Activated CD4-positive, CD25-positive, alpha-beta regulatory T cell treated with anti-CD3 and anti-CD28 coated beads, Interleukin-2, amount 50 U/mL, for 24 hours (primary cell): ENCODE measurements around the gene SLC22A13.
"Not testable (repeated sequence)": the region's sequence is repeated elsewhere in the genome, so short reads cannot be mapped to it uniquely, and the experiment has no call there.

Source experiments
- ATAC-seq, 2 donors: fragments of 150-1000 bp; cut with Tn5 transposase; one replicate each; pipeline ENCODE4 v1.10.0; 2021; ENCODE audit warnings: mild to moderate bottlenecking in 1 of 2, moderate library complexity in 1 of 2

The SLC22A13 gene

DNA sequence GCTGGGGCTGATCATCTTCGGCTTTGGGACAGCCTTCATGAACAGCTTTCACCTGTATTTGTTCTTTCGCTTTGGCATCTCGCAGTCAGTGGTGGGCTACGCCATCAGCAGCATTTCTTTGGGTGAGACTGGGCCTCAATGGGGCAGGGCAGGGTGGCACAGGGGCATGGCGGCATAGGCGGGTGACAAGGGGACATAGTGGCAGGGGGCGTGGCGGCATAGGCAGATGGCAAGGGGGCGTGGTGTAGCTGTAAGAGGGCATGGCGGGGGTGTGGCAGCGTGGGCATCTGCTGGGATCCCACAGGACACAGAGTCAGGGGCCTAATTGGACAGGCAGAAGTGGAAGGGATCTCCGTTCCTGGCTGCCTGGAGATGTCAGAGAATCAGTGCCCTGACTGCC is 42.0 kb downstream of the SLC22A13 start:
- no peak for ATAC-seq

DNA sequence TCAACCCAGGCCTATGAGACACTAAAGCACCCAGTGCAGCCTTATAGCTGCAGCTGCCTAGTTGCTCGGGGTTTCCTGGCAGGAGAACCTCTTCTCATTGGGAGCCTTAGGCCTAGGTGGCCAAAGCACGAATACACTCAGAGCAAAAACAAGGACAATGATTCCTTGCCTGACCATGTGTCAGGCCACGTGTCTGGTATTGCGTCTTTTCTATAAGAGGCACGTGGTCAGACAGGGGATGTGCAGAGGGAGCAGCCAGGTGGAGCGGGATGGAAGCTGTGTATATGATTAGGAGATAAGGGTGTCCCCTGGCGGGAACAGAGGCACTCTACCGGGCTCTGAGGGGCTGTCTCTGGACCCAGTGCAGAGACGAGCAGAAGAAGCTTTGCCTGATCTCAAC is 42.8 kb downstream of the SLC22A13 start:
- no peak for ATAC-seq

DNA sequence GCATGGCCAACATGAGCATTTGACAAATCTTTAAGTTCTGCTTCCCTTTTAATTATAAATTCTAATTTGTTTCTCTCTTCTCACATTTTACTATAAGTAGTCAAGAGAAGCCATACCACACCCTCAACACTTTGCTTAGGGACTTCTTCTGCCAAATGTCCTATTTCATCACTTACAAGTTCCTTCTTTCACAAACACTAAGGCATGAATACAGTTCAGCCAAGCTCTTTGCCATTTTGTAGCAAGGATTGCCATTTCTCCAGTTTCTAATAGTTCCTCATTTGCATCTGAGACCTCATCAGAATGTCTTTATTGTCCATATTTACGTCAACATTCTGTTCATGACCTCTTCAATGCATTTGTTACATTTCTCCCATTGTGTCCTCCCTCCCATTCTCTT is 45.9 kb downstream of the SLC22A13 start:
- ATAC-seq: no peak

DNA sequence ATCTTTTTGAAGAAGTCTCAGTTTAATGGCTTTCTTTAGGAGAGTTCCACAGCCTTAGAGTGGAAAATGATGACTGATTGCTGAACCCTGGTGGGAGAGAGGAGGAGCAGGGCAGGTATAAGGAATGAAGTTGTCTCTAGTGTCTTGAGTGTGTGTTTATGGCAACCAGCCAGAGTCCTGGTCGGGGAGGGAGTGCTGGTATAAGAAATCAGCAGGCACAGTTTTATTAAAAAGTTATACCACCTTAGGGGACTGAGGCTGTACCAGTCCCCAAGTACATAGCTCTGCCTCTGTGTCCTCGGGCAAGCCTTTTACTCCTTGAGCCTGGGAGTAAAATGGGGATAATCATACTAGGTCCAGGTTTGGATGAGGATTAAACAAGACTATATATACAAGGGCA is 46.3 kb downstream of the SLC22A13 start:
- ATAC-seq: no peak

DNA sequence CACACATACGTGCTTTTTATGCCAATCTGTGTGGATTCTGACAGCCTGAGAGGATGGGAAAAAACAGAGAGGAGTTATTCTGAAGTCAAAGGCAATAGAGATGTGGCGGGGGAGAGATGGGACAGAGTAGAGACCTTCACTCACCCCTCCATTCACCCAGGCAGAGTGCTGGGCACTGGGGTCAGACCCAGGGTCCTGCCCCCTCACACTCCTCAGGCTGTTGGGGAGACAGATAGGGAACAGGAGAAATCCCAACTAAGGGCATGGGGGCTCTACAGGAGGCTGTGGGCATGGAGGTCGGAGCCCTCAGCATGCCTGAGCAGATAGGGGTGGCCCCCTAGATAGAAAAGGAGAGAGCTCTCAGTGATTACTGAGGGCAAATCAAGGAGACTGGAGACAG is 46.7 kb downstream of the SLC22A13 start:
- no peak for ATAC-seq

DNA sequence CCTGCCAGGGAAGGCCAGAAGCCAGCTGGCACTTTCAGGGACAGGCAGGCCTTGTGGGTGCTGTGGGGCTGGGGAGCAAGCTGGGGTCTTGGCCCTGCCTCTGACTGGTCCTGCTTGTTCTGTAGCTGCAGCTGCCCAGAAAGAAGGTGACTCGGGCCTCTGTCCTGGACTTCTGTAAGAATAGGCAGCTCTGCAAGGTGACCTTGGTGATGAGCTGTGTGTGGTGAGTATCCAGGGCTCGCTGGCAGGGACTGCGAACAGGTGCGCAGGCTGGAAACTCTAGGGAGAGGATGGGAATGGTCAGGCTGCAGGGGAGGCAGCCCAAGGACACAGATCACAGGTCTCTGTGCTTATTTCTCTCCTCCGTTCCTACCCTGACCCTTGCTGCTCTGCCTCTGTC is 47.7 kb downstream of the SLC22A13 start:
- no peak for ATAC-seq

DNA sequence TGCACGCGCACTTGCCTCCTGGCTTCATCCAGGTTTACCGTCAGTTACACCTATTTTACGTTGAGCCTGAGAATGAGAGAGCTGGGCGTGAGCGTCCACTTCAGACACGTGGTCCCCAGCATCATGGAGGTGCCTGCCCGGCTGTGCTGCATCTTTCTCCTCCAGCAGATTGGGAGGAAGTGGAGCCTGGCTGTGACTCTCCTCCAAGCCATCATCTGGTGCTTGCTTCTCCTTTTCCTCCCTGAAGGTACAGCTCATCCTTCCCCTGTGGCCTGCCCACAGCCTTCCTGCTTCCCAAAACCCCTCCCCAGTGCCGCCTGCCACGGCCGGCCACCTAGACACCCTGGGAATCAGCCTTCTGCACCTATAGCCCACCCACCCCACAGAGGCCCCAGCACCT is 48.1 kb downstream of the SLC22A13 start:
- no peak for ATAC-seq

DNA sequence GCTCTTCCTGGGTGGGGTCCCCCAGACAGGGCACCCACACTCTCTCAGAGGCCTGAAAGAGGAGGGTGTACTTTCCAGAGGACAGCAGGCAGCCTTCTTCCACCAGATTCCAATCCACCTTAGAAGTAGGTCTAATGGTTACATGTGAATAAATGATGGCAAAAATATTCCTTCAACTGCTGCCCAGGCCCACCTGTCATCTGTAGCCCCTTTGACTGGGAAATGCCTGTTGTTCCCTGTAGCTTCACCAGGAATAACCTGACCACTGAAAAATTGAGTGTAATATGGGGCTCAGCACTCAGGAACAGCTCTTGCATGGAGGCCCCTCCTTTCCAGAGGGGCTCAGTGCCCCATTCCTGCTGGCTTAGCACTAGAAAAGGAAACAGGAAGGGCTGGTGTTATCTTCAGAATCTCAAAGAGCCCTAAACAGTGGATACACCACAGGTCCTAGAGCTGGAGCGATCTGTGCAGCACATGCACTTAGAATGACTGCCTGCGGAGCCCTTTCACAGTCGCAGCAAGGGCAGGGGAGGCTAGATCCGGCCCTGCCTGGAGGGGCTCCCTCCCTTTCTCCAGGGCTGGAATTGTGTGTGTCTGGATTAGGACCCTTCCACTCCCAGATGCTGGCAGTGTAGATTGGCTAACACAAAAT is 48.6 kb downstream of the SLC22A13 start:
- ATAC-seq: no peak

DNA sequence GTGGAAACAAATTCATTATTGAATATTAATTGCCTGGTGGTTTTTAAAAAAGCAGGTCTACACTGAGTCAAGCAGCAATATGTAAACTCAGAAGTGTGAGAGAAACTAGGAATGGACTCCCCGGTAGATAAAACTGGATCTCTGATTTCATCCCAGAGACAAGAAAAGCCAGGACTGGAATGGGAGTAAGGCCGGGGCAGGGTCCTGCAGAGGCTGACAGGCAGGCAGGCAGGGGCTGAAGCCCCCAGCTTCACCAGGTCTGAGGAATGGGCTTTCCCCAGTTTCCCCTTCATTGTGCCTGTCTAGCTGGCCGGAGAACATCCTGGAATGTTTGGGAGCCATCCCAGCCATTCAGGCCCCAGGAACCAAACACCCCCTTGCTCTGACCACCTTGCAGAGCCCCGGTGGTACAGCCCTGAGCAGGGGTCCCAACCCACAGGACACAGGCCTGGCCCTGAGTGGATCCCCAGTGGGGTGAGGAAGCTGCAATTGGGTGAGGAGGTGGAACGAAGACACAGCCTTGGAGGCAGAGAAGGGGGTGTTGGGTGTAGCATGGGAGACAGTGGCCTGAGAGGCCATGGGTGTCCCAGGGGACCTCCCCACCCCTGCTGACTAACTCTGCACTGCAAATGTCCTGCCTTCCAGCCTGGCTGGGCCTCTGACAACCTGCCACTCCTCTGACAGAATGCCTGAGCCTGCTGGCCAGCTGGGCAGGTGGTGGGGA is 49.3 kb downstream of the SLC22A13 start:
- no peak for ATAC-seq

DNA sequence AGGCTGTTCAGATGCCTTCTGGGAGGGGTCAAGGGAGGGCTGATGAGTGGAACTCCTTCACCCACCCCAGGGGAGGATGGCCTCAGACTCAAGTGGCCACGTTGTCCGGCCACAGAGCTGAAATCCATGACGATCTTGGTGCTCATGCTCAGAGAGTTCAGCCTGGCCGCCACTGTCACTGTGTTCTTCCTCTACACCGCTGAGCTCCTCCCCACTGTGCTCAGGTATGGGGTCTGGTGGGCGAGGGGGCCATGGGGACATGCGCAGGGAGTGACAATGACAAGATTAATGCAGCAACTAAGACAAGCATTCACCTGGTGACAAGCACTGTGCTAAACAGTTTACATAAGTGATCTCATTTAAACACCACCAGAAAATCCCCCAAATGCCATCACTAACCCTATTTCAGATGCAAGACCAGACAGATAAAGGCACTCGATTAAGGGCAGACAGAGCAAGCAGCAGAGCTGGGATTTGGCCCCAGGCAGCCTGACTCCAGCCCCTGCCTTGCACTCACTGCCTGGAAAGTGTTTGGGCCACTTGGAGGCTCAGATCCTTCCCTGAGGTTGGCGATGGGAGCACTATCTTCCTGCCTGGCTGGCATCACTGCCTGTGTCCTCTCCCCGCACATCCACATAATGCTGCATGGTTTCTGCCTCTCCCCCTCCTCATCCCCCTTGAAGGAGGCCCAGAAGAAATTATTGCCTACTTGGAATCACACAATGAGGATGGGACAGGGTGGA is 50.0 kb downstream of the SLC22A13 start:
- no peak for ATAC-seq

DNA sequence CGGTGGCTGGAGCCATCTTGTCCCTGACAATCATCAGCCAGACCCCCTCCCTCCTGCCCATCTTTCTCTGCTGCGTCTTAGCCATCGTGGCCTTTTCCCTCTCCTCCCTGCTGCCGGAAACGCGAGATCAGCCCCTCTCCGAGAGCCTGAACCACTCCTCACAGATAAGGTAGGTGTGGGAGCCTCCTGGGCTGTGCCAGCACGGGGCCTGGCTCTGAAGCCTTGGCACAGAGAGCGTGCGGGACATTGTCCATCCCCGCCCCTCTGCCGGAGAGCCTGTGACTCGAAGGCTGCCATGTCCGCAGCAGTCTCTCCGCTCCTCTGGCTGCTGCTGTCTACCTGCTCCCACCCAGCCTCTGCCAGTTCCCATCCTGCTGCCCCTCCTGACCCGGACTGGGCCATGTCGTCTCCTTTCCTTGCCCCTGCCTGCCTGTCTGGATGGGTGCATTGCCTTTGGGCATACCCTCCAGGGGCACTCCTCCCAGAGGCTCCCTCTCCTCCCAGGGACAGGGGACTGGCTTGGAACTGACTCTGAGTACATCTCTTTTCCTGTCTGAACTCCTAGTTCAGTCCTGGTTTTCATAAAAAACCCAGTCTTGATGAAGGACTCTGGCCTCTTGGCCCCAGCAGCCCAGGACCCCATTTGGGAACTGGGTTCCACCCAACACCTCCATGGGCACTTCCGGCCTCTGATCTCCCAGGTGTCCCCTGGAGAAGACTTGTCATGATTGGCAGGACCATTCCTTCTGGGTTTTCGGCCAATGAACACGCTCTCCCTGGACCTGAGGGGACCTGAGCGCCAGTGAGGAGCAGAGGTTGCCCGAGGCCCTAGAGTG is 51.0 kb downstream of the SLC22A13 start:
- no peak for ATAC-seq

DNA sequence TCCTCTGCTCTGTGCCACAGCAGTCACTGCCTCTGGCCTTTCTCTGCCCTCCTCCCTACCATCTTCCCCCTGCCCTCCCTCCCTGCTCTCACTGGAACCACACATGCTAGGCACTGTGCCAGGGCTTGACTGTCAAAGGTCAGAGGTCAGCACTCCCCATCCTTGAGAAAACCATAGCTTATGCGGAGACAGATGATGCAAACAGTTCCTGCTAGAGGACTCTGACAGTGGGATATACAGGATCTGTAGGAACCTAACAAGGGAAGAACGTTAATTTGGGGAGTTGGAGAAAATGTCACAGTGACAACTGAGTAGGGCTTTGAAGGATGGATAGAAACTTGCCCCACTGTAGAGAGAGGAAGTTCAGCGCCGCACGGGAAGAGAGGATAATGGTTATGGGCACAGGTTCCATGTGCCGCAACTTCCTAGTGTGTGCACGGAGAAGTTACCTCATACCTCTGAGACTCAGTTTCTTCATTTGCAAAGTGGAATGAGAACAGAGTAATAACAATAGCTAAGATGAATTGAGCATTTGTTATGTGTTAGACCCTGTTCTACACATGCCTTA is 51.7 kb downstream of the SLC22A13 start:
- ATAC-seq: no peak

DNA sequence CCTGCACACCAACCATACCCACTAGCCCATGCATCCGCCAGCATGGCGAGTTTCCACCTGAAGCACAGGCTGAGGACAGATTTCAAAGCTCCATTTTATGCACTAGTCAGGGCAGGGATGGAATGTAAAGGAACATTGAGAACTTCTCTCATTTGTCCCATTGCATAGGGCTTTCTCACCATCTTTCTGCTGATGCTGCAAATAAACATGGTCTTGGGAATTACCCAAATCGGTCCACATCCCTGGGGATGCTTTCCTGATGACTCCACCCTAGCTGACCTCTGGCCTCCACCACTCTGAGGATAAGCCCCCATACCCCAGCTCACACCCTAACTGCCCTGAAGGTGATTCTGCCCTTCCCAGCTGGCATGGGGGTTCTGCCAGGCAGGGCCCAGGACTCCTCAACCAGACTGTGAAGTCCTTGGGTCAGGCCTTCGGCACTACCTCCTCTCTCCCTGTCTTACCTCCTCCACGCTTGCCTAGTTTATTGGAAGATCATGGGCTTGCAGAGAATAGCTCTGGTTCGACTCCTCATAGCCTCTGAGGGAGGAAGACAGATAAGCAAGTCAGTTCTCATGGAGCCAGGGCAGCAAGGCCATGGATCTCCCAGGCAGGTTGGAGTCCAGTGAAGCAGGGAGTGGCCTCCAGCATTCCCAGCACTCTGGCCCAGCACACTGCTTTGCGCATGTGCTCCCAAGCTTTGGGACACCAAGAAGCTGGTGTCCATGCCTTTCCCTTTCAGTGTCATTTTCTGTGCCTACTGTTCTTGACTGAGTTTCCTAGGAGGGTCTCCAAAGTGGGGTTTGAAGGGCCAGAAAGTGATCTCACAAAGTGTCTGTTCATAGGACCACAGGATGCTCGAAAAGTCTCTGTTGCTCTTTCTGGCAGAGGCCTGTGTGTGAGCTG is 53.4 kb downstream of the SLC22A13 start:
- no peak for ATAC-seq

DNA sequence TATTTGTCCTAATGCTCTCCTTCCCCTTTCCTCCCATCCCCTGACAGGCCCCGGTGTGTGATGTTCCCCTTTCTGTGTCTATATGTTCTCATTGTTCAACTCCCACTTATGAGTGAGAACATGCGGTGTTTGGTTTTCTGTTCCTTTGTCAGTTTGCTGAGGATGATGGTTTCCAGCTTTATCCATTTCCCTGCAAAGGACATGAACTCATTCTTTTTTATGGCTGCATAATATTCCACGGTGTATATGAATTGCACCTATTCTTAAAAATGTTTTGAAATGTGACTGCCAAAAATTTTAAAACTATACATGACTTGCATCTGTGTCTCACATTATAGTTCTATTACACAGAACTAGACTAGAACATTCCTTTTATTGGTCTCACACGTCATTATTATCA is 55.0 kb downstream of the SLC22A13 start:
- ATAC-seq: not testable (repeated sequence)

DNA sequence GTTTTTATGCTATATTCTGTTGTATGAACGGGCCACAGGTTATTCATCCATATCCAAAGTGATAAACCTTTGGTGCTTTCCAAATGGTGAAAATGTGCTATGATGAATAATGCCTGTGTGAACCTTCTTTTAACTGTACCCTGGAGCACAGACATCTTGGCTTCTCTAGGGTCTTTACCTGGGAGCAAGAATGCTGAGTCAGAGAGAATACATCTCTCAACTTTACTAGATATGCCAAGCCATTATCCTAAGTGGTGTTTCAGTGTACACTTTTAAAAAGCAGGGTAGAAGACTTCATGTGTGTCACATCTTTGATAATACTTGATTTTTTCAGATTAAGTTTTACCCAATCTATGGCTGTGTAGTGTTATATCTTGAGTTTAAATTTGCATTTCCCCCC is 57.4 kb downstream of the SLC22A13 start:
- no peak for ATAC-seq

DNA sequence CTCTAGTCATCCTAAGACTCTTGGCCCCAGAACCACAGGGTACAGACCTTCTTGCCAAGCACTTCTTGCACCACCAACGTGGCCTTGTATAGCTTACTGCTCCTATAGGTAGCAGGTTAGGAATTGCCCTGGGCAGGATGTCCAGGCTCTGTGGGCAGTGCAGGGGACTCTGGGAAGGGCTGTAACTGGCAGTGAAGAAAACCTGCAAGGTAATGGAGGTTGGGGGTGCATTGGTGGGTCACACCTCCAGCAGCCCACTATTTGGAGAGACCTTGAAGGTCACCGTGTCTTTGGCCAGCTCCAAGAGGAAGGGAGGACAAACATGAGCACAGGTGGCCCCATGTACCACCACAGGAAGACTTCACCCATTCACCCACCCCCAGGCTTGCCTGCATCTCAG is 59.6 kb downstream of the SLC22A13 start:
- no peak for ATAC-seq

DNA sequence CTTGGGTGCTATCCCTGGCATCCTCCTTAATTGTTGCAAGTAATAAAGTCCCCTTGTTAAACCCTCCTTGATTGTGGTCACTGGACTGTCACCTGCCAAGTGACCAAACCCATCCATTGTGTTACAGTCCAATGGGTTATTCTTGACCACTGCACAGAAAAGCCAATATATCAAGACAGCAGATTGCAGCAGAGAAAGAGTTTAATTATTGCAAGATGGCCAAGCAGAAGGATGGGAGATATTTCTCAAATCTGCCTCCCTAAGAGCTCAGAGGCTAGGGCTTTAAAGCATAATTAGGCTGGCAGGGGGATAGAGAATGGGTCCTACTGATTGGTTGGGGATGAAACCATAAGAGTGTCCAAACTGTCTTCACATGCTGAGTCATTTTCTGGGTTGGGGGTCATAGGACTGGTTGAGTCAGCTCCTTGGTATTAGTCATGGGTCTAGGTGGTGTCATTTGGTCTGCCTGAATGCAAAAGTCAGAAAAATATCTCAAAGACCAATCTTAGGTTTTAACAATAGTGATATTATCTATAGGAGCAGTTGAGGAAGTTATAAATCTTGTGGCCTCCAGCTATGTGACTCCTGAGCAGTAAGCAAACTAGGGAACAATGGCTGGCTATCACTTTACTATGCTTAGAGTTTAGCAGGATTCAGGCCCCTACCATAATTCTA is 61.9 kb downstream of the SLC22A13 start:
- peak; percentile 79 to 90 for ATAC-seq
